HFFc6 (cell line): Measurements from ENCODE around the gene PAPPA. TPM values are rescaled to one million over a fixed set of nuclear protein-coding genes. Genes with fewer than 3 reads are reported as not detected.

Experiments
- DNase-seq: peaks from one replicate; pipeline ENCODE4 v3.0.0-alpha.2; 2018
- H3K27ac Mint-ChIP-seq: 2 replicates; pipeline ENCODE4 v1.8.0; 2020; ENCODE audit warnings: mild to moderate bottlenecking, mixed read lengths
- H3K27me3 Mint-ChIP-seq: 2 replicates; pipeline ENCODE4 v1.8.0; 2021; ENCODE audit warnings: mild to moderate bottlenecking, moderate library complexity, mixed read lengths; ENCODE audit not compliant: insufficient read depth
- H3K36me3 Mint-ChIP-seq: 2 replicates; pipeline ENCODE4 v1.8.0; 2021; ENCODE audit warnings: low read depth, mixed read lengths
- H3K4me1 Mint-ChIP-seq: 2 replicates; pipeline ENCODE4 v1.8.0; 2020; ENCODE audit warnings: low read depth, mixed read lengths
- H3K4me3 Mint-ChIP-seq: 2 replicates; pipeline ENCODE4 v1.8.0; 2020; ENCODE audit warnings: mild to moderate bottlenecking, moderate library complexity, mixed read lengths
- H3K9me3 Mint-ChIP-seq: 2 replicates; pipeline ENCODE4 v1.8.0; 2020; ENCODE audit warnings: mild to moderate bottlenecking, mixed read lengths
- total RNA-seq, 6 experiments: library from RNA; stranded (reverse); fragmentation: NEBNext Ultra II Directional; extraction: Animal tissue kit (Norgen Biotek cat#: 25700); gene quantifications; 2 replicates in 1 of 6; 3 replicates in 5 of 6; pipeline ENCODE4 v1.2.3, GENCODE V29; 2021
- TF ChIP-seq, protein P1 (sequence below): fragments of 200-600 bp; sonication (generic); IDR thresholded peaks from 2 replicates; pipeline ENCODE4 v1.5.0; 2021; ENCODE audit warnings: antibody characterized with exemption, mild to moderate bottlenecking

PAPPA gene
- total RNA-seq, 6 experiments from 2014 or later, result 8.2 to 13.2 (median 12.3) TPM

DNA sequence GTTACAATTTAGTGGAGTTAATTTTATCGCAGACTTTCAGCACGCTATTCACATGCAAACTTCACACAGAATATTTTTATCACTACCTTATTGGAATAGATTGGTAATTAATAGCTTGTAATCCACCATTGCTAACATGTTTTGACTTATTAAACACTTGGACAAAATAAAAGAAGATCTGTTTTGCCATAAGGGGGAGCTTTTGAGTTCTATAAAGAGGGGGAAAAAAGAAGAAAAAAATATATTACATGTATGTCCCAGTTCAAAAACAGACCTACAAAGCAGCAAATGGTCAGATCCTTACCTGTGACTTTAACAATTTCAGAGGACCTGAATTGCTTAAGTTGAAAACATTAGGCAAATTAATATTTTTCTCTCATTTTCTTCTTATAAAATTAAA is 1.2 kb upstream of the PAPPA start:
- H3K27ac Mint-ChIP-seq, result peak overlapping the region; percentile 89
- no peaks in the 10 kb centered on the region for H3K9me3 Mint-ChIP-seq
- H3K36me3 Mint-ChIP-seq, result no peaks in the 10 kb centered on the region
- H3K4me1 Mint-ChIP-seq, result peaks cover 79% of the 10 kb centered on the region
- H3K27me3 Mint-ChIP-seq, result peaks cover 4% of the 10 kb centered on the region
- peak; percentile 67 for DNase-seq
- TF ChIP-seq, protein P1, sequence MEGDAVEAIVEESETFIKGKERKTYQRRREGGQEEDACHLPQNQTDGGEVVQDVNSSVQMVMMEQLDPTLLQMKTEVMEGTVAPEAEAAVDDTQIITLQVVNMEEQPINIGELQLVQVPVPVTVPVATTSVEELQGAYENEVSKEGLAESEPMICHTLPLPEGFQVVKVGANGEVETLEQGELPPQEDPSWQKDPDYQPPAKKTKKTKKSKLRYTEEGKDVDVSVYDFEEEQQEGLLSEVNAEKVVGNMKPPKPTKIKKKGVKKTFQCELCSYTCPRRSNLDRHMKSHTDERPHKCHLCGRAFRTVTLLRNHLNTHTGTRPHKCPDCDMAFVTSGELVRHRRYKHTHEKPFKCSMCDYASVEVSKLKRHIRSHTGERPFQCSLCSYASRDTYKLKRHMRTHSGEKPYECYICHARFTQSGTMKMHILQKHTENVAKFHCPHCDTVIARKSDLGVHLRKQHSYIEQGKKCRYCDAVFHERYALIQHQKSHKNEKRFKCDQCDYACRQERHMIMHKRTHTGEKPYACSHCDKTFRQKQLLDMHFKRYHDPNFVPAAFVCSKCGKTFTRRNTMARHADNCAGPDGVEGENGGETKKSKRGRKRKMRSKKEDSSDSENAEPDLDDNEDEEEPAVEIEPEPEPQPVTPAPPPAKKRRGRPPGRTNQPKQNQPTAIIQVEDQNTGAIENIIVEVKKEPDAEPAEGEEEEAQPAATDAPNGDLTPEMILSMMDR, result peak; percentile 79
- peak overlapping the region; percentile 89 for H3K4me3 Mint-ChIP-seq

DNA sequence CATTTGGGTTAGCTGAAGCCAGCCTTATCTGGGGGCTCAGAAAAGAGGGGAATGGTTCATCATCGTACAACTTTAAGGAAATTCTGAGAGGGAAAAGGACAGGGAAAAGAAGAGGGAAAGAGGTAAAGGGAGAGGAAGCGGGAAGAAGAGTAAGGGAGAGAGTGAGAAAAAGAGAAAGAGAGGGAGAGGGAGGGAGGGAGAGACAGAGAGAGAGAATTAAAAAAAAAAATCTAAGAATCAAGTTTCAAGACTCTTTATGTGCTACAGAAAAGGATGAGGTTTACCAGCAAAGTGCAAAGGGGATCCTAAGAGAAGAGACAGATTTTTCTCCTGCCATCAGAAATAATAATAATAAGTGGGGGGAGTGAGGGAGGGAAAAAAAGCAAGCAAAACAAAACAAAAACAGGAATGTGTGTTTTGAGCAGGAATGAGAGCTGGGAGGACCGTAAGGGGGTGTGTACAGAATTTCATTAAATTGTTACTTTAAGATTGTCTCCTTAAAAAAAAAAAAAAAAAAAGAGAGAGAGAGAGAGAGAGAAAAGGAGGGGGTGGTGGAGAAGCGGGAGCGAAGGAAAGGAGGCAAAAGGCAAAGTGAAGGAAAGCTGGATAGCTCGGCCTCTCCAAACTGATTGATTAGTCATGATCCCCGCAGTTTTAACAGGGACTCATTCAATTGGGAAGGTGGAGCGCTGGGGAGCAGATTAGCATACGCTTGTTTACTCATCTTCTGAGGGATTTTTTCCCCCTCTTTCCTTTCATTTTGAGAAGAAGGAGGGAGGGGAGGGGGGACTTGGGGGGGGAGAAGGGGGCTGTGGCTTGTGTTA is 438 bp upstream of the PAPPA start:
- H3K4me3 Mint-ChIP-seq, result peak overlapping the region; percentile 89
- H3K27ac Mint-ChIP-seq, result peak overlapping the region; percentile 89

DNA sequence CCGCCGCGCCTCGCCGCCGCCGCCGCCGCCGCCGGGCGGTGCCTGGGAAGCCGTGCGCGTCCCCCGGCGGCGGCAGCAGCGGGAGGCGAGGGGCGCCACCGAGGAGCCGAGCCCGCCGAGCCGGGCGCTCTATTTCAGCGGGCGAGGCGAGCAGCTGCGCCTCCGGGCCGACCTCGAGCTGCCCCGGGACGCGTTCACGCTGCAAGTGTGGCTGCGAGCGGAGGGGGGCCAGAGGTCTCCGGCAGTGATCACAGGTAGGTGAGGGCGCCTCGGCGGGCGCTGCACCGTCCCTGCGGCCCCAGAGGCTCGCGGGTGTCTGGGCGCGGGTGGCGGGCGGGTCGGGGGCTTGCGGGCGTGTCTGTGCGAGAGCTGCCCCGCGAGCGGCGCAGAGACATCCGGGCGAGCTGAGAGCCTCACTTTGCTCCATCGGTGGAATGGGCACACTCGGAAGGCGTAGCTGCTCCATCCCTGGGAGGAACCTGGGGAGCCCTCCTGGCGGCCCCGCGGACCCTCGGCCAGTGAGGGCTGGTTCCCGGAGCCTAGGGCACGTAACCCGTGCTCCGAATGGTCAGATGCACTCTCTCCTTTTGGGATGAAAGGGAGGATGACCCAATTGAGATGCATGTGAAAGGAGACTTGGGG is 864 bp downstream of the PAPPA start:
- Mint-ChIP-seq H3K36me3 (peaks cover 10% of the 10 kb centered on the region), H3K27me3 (peaks cover 7% of the 10 kb centered on the region), H3K27ac (peak overlapping the region; percentile 73), H3K9me3 (no peaks in the 10 kb centered on the region), H3K4me3 (peak overlapping the region; percentile 86), H3K4me1 (peaks cover 81% of the 10 kb centered on the region)
- no peak for DNase-seq
- TF ChIP-seq, protein P1, result 0 out of 2 replicates have a peak, but pooled peaks have one; percentile 9

More for the DNA sequence above, 438 bp upstream of the PAPPA start:
- Mint-ChIP-seq H3K27me3 (peaks cover 6% of the 10 kb centered on the region), H3K4me1 (peaks cover 81% of the 10 kb centered on the region), H3K9me3 (no peaks in the 10 kb centered on the region), H3K36me3 (no peaks in the 10 kb centered on the region)
- TF ChIP-seq, protein P1, result no peak
- DNase-seq, result peak; percentile 56

DNA sequence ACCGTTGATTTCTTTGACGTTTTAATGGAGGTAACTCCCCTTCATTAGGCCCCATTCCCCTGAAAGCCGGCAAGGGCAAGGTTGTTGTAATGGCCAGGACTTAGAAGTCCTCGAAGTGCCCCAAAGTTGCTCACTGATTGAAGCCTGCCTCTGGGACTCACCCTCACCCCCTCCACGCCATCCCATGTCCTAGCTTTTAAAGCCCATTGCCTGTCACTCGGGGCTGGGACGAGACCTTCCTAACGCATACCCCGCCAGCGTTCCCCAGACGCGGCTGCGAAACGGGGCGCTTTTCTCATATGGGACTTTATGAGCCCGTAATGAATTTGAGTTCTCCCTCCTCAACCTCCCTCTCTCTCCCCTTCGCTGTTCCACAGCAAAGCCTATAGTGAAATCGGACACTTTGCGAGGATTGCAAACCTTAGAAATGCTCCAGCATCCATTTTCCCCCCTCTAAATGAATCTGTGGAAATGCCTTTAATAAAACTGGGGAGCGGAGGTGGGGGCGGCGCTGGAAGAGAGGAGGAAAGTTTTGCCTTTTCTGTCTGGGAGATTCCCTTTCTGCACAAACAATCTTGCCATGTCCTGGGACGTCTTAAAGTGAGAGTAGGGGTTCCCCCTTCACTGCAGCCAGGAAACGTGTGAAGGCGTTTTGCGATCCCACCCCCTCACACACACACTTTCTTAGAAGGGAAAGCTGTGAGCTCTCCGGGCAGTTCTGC is 1.5 kb downstream of the PAPPA start:
- peaks cover 8% of the 10 kb centered on the region for H3K27me3 Mint-ChIP-seq
- H3K36me3 Mint-ChIP-seq, result peaks cover 11% of the 10 kb centered on the region
- DNase-seq, result no peak
- H3K4me3 Mint-ChIP-seq, result peak overlapping the region; percentile 86
- H3K4me1 Mint-ChIP-seq, result peaks cover 74% of the 10 kb centered on the region
- no peaks in the 10 kb centered on the region for H3K9me3 Mint-ChIP-seq
- peak overlapping the region; percentile 73 for H3K27ac Mint-ChIP-seq
- TF ChIP-seq, protein P1, result no peak

DNA sequence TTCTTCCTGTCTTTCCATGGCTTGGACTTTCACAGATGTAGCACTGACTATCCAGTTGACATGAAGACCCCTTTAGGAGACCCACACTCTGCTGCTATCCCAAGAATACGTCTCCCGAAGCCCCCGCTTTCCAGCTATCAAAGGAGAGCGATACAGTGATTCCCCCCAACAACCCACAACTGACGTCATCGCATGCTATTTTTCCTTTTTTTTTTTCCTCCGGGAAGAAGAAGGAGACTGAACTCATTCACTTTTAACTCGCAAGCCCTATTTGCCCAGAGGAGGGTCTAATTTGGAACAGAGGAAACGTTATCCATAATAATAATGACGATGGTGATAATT is 2.1 kb downstream of the PAPPA start:
- Mint-ChIP-seq H3K9me3 (no peaks in the 10 kb centered on the region), H3K36me3 (peaks cover 11% of the 10 kb centered on the region), H3K4me1 (peaks cover 68% of the 10 kb centered on the region), H3K27me3 (peaks cover 8% of the 10 kb centered on the region), H3K4me3 (peak overlapping the region; percentile 86), H3K27ac (peak overlapping the region; percentile 73)
- DNase-seq, result no peak
- TF ChIP-seq, protein P1, result no peak
